Kidney (tissue), 14 donors: ENCODE results near the gene TRMT13. TPM values are rescaled to one million over a fixed set of nuclear protein-coding genes. Genes with fewer than 3 reads are reported as not detected.

Experiments used
- DNase-seq, 5 donors: peaks; one replicate each; pipeline ENCODE4 v3.0.0-alpha.2; 2013 to 2020
- FAIRE-seq: peaks from 2 replicates; lab custom pipeline; 2012; peaks lifted over from hg19 to GRCh38; lab: Jason Lieb, UNC
- H3K27ac ChIP-seq, 2 donors: one replicate each; pipeline ENCODE4 v1.7.0; 2013; ENCODE audit warnings: low read depth in 2 of 2, low read length in 2 of 2, inconsistent platforms in 1 of 2
- H3K27me3 ChIP-seq: one replicate; pipeline ENCODE4 v1.7.1; 2013; ENCODE audit warnings: low read length, inconsistent platforms; ENCODE audit not compliant: control insufficient read depth, insufficient read depth
- H3K36me3 ChIP-seq, 3 donors: one replicate each; pipeline versions ENCODE4 v1.7.0 to v1.7.1; 2013; ENCODE audit warnings: low read length in 3 of 3, control low read depth in 1 of 3, inconsistent platforms in 1 of 3; ENCODE audit not compliant: insufficient read depth in 3 of 3, control insufficient read depth in 2 of 3
- H3K4me1 ChIP-seq, 3 donors: one replicate each; pipeline versions ENCODE4 v1.7.0 to v1.7.1; 2013; ENCODE audit warnings: low read length in 3 of 3, inconsistent platforms in 1 of 3, low read depth in 1 of 3; ENCODE audit not compliant: control insufficient read depth in 2 of 3, insufficient read depth in 2 of 3
- H3K4me3 ChIP-seq, 3 donors: one replicate each; pipeline versions ENCODE4 v1.7.0 to v1.8.1; 2013; ENCODE audit warnings: low read length in 3 of 3, control low read depth in 1 of 3, inconsistent platforms in 1 of 3
- H3K9ac ChIP-seq, 3 donors: one replicate each; pipeline versions ENCODE4 v1.7.0 to v1.7.1; 2013; ENCODE audit warnings: low read length in 3 of 3, control low read depth in 1 of 3, inconsistent platforms in 1 of 3
- H3K9me3 ChIP-seq, 3 donors: one replicate each; pipeline versions ENCODE4 v1.7.0 to v1.7.1; 2013; ENCODE audit warnings: low read length in 3 of 3, control low read depth in 1 of 3, inconsistent platforms in 1 of 3; ENCODE audit not compliant: control insufficient read depth in 2 of 3, insufficient read depth in 1 of 3
- intact Hi-C: fragments of 100-400 bp; cut with DNase I; formaldehyde crosslinking; loops from one replicate; pipeline ENCODE4 v1.11.1; 2022
- polyA plus RNA-seq: library from polyadenylated mRNA; stranded (reverse); fragments of 350-450 nt; fragmentation: Illumina TruSeq; extraction: RNeasy Lipid Tissue Mini Kit (QIAGEN cat#74804); gene quantifications from one replicate; pipeline ENCODE4 v1.2.3, GENCODE V29; 2014; ENCODE audit warnings: low read depth, low replicate concordance; ENCODE audit not compliant: insufficient read depth
- total RNA-seq: library from RNA; stranded (reverse); fragmentation: NEBNext Ultra II Directional; extraction: Animal tissue kit (Norgen Biotek cat#: 25700); gene quantifications from one replicate; pipeline ENCODE4 v1.2.1, GENCODE V29; 2021
- TF ChIP-seq, protein P1 (sequence below): IDR thresholded peaks from 3 replicates; pipeline ENCODE4 v1.5.1; 2012; ENCODE audit warnings: mild to moderate bottlenecking, moderate library complexity, borderline replicate concordance; ENCODE audit not compliant: insufficient read depth; ENCODE audit errors: extremely low read depth
- donor health status: control.
- donor health status: control.
- donor health status: control.
- donor health status: control.
- donor health status: control.
- donor health status: DM: yes; HTN: yes; CAD: no.
- donor health status: Normal renal cell carcinoma (clear cell type).

The TRMT13 gene
- total and polyA plus RNA-seq, 2 donors from 2014 or later = 5.9 to 16.9 TPM

- no peaks in the 10 kb centered on the region for H3K27me3 ChIP-seq
- H3K9me3 ChIP-seq = no peaks in the 10 kb centered on the region
- TF ChIP-seq, protein P1, sequence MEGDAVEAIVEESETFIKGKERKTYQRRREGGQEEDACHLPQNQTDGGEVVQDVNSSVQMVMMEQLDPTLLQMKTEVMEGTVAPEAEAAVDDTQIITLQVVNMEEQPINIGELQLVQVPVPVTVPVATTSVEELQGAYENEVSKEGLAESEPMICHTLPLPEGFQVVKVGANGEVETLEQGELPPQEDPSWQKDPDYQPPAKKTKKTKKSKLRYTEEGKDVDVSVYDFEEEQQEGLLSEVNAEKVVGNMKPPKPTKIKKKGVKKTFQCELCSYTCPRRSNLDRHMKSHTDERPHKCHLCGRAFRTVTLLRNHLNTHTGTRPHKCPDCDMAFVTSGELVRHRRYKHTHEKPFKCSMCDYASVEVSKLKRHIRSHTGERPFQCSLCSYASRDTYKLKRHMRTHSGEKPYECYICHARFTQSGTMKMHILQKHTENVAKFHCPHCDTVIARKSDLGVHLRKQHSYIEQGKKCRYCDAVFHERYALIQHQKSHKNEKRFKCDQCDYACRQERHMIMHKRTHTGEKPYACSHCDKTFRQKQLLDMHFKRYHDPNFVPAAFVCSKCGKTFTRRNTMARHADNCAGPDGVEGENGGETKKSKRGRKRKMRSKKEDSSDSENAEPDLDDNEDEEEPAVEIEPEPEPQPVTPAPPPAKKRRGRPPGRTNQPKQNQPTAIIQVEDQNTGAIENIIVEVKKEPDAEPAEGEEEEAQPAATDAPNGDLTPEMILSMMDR = no peak
- H3K4me3 ChIP-seq = no peak overlapping the region
- peaks cover 13 to 39% (median 13%) of the 10 kb centered on the region in 3 donors for H3K36me3 ChIP-seq
- no peak overlapping the region for H3K9ac ChIP-seq
- DNase-seq = no peak
- no peak overlapping the region for H3K27ac ChIP-seq
- peaks cover 0 to 9% (median 2%) of the 10 kb centered on the region in 3 donors for H3K4me1 ChIP-seq
- no peak for FAIRE-seq
- intact Hi-C loops = no loop called here
Measured at GRCh38 chr1:100137602-100138001, 4.6 kb downstream of the TRMT13 start.

- no peak for DNase-seq
- H3K4me3 ChIP-seq = no peak overlapping the region
- intact Hi-C loops = no loop called here
- no peaks in the 10 kb centered on the region for H3K27me3 ChIP-seq
- no peak overlapping the region for H3K9ac ChIP-seq
- FAIRE-seq = no peak
- no peaks in the 10 kb centered on the region for H3K9me3 ChIP-seq
- no peaks in the 10 kb centered on the region for H3K4me1 ChIP-seq
- TF ChIP-seq, protein P1 = no peak
- no peak overlapping the region for H3K27ac ChIP-seq
- peaks cover 20 to 63% (median 25%) of the 10 kb centered on the region in 3 donors for H3K36me3 ChIP-seq
Measured at GRCh38 chr1:100141192-100141591, 8.2 kb downstream of the TRMT13 start.

GRCh38 chr1:100142343-100142742 is 9.4 kb downstream of the TRMT13 start:
- DNase-seq (no peak), FAIRE-seq (no peak)
- no peaks in the 10 kb centered on the region for H3K4me1 ChIP-seq
- intact Hi-C loops = no loop called here
- H3K27ac ChIP-seq = no peak overlapping the region
- no peaks in the 10 kb centered on the region for H3K9me3 ChIP-seq
- peaks cover 22 to 64% (median 25%) of the 10 kb centered on the region in 3 donors for H3K36me3 ChIP-seq
- no peak overlapping the region for H3K9ac ChIP-seq
- no peaks in the 10 kb centered on the region for H3K27me3 ChIP-seq
- H3K4me3 ChIP-seq = no peak overlapping the region
- TF ChIP-seq, protein P1 = no peak

DNA sequence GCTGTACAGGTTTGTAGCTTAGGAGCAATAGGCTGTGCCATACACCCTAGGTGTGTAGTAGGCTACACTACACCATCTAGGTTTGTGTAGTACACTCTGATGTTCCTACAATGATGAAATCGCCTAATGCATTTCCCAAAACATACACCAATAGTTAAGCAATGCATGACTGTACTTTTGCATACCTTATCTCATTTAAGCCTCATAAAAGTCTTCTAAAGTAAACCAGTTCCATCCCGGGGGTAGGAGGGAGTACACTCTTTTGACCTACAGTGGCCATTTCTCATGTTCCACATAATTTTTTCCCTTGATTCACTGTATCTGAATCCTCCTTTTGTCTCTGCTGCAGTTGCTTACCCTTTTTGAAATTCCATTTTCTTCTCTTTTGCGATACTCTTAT is 12.2 kb downstream of the TRMT13 start:
- no peaks in the 10 kb centered on the region for H3K27me3 ChIP-seq
- FAIRE-seq (no peak), DNase-seq (no peak)
- TF ChIP-seq, protein P1 = no peak
- no peak overlapping the region for H3K4me3 ChIP-seq
- H3K4me1 ChIP-seq = no peaks in the 10 kb centered on the region
- H3K9me3 ChIP-seq = no peaks in the 10 kb centered on the region
- no peak overlapping the region for H3K27ac ChIP-seq
- peaks cover 15 to 48% (median 21%) of the 10 kb centered on the region in 3 donors for H3K36me3 ChIP-seq
- intact Hi-C loops = no loop called here
- no peak overlapping the region for H3K9ac ChIP-seq
